Neural cell (in vitro differentiated cells): ENCODE measurements around the gene FBLL1.

Source experiments
- MXI1 ChIP-seq: fragments of 450-650 bp; conservative IDR thresholded peaks from 2 replicates; pipeline ENCODE4 v1.6.1; 2014; ENCODE audit warnings: antibody characterized with exemption, mild to moderate bottlenecking; ENCODE audit not compliant: poor library complexity, severe bottlenecking
- POLR2AphosphoS5 ChIP-seq: IDR thresholded peaks from 2 replicates; pipeline ENCODE4 v1.6.1; 2012
- SMC3 ChIP-seq: fragments of 450-650 bp; conservative IDR thresholded peaks from 2 replicates; pipeline ENCODE4 v1.6.1; 2014; ENCODE audit warnings: antibody characterized with exemption, mild to moderate bottlenecking, moderate library complexity; ENCODE audit not compliant: poor library complexity
- TF ChIP-seq, protein P1 (sequence below): fragments of 450-650 bp; IDR thresholded peaks from 2 replicates; pipeline ENCODE4 v1.5.1; 2014; ENCODE audit warnings: antibody characterized with exemption, mild to moderate bottlenecking, moderate library complexity; ENCODE audit not compliant: poor library complexity, severe bottlenecking

GRCh38 chr5:168537176-168537575 lies 8.1 kb downstream of the FBLL1 start:
- TF ChIP-seq POLR2AphosphoS5: no peak
- TF ChIP-seq MXI1: no peak
- TF ChIP-seq, protein P1, sequence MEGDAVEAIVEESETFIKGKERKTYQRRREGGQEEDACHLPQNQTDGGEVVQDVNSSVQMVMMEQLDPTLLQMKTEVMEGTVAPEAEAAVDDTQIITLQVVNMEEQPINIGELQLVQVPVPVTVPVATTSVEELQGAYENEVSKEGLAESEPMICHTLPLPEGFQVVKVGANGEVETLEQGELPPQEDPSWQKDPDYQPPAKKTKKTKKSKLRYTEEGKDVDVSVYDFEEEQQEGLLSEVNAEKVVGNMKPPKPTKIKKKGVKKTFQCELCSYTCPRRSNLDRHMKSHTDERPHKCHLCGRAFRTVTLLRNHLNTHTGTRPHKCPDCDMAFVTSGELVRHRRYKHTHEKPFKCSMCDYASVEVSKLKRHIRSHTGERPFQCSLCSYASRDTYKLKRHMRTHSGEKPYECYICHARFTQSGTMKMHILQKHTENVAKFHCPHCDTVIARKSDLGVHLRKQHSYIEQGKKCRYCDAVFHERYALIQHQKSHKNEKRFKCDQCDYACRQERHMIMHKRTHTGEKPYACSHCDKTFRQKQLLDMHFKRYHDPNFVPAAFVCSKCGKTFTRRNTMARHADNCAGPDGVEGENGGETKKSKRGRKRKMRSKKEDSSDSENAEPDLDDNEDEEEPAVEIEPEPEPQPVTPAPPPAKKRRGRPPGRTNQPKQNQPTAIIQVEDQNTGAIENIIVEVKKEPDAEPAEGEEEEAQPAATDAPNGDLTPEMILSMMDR: no peak
- TF ChIP-seq SMC3: no peak
